A172 (cell line): Measurements from ENCODE around the gene OXSR1. TPM values are rescaled to one million over a fixed set of nuclear protein-coding genes. Genes with fewer than 3 reads are reported as not detected.

Experiments used
- total RNA-seq: library from RNA; depleted of rRNA; stranded (reverse); fragments of >200 nt; shearing (Covaris generic); gene quantifications from 2 replicates; pipeline ENCODE4 v1.2.3, GENCODE V29; 2014; rRNA removed

OXSR1 gene
- total RNA-seq, 1 experiment from 2014 or later, result 44.7 TPM

Other genes with a start within 250 kb of the OXSR1 start
- 0.07 and 1.7 TPM in 2 replicates for gene VILL, start 174.8 kb upstream of the OXSR1 start, total RNA-seq
- gene PLCD1, start 135.9 kb upstream of the OXSR1 start, total RNA-seq, result 5.4 and 5.7 TPM in 2 replicates
- gene DLEC1, start 126.3 kb upstream of the OXSR1 start, total RNA-seq, result not detected in 2 replicates
- gene ACAA1, start 28.4 kb upstream of the OXSR1 start, total RNA-seq, result 17.7 and 18.1 TPM in 2 replicates
- gene MYD88, start 26.9 kb upstream of the OXSR1 start, total RNA-seq, result 0.93 and 2.1 TPM in 2 replicates
- gene SLC22A13, start 100.3 kb downstream of the OXSR1 start, total RNA-seq, result not detected in 2 replicates
- gene SLC22A14, start 116.8 kb downstream of the OXSR1 start, total RNA-seq, result not detected in 2 replicates
- gene XYLB, start 181.2 kb downstream of the OXSR1 start, total RNA-seq, result 2.7 TPM in 2 replicates